Endodermal cell (in vitro differentiated cells): ENCODE measurements around the gene HS6ST2. TPM values are rescaled to one million over a fixed set of nuclear protein-coding genes. Genes with fewer than 3 reads are reported as not detected.

Experiments used
- DNase-seq: peaks from one replicate; pipeline ENCODE4 v3.0.0-alpha.2; 2017
- H3K27ac ChIP-seq: 2 replicates; pipeline ENCODE4 v1.5.1; 2013; ENCODE audit warnings: mild to moderate bottlenecking, low read depth, low read length, moderate library complexity
- H3K27me3 ChIP-seq: 2 replicates; pipeline ENCODE4 v1.6.1; 2013; ENCODE audit warnings: mild to moderate bottlenecking, low read length, moderate library complexity; ENCODE audit not compliant: insufficient read depth, control insufficient read depth, poor library complexity, severe bottlenecking
- H3K36me3 ChIP-seq: 2 replicates; pipeline ENCODE4 v1.7.0; 2013; ENCODE audit warnings: mild to moderate bottlenecking, low read length, moderate library complexity; ENCODE audit not compliant: control insufficient read depth, insufficient read depth
- H3K4me1 ChIP-seq: one replicate; pipeline ENCODE4 v1.7.0; 2013; ENCODE audit warnings: low read length; ENCODE audit not compliant: control insufficient read depth, insufficient read depth
- H3K4me3 ChIP-seq: 2 replicates; pipeline ENCODE4 v1.5.1; 2013; ENCODE audit warnings: mild to moderate bottlenecking, low read length, moderate library complexity
- H3K9ac ChIP-seq: 2 replicates; pipeline ENCODE4 v1.6.1; 2013; ENCODE audit warnings: mild to moderate bottlenecking, low read length, moderate library complexity; ENCODE audit not compliant: poor library complexity, severe bottlenecking; ENCODE audit errors: extremely low read depth
- H3K9me3 ChIP-seq: 2 replicates; pipeline ENCODE4 v1.6.1; 2013; ENCODE audit warnings: mild to moderate bottlenecking, low read length, moderate library complexity; ENCODE audit not compliant: control insufficient read depth
- H3K27ac Mint-ChIP-seq: 2 replicates; pipeline ENCODE4 v1.8.0; 2020; ENCODE audit warnings: mixed read lengths
- H3K27me3 Mint-ChIP-seq: 2 replicates; pipeline ENCODE4 v1.8.0; 2021; ENCODE audit warnings: mild to moderate bottlenecking, mixed read lengths; ENCODE audit not compliant: insufficient read depth
- H3K36me3 Mint-ChIP-seq: 2 replicates; pipeline ENCODE4 v1.8.0; 2020; ENCODE audit warnings: low read depth, mixed read lengths
- H3K4me1 Mint-ChIP-seq: 2 replicates; pipeline ENCODE4 v1.8.0; 2020; ENCODE audit warnings: mixed read lengths
- H3K4me3 Mint-ChIP-seq: 2 replicates; pipeline ENCODE4 v1.8.0; 2020; ENCODE audit warnings: mild to moderate bottlenecking, moderate library complexity, mixed read lengths
- H3K9me3 Mint-ChIP-seq: 2 replicates; pipeline ENCODE4 v1.8.0; 2020; ENCODE audit warnings: mild to moderate bottlenecking, mixed read lengths
- CTCF ChIP-seq: fragments of 200-600 bp; sonication (generic); conservative IDR thresholded peaks from 2 replicates; pipeline ENCODE4 v1.5.0; 2021; ENCODE audit warnings: antibody characterized with exemption, mild to moderate bottlenecking
- WGBS, 2 experiments: methylation state at CpG; one replicate each; pipeline versions ENCODE4 v1.1.5 to v1.1.7; 2013; ENCODE audit warnings: missing lambda C conversion rate in 2 of 2, mixed read lengths in 1 of 2; ENCODE audit not compliant: insufficient coverage in 1 of 2, insufficient read length in 1 of 2; 5-methylcytosine and 5-hydroxymethylcytosine counted together
- total RNA-seq, 2 donors: library from RNA; stranded (reverse); fragmentation: NEBNext Ultra II Directional in 1 of 2; extraction: Animal tissue kit (Norgen Biotek cat#: 25700) in 1 of 2; gene quantifications; 2 replicates in 1 of 2; 3 replicates in 1 of 2; pipeline ENCODE4 v1.2.1, GENCODE V29; 2021

HS6ST2 gene
- total RNA-seq, 2 donors from 2014 or later, result 4.1 to 19.4 TPM

GRCh38 chrX:132710656-132711155 is 247.7 kb downstream of the HS6ST2 start:
- Mint-ChIP-seq H3K27ac (no peak overlapping the region), H3K27me3 (peaks cover 2% of the 10 kb centered on the region), H3K36me3 (no peaks in the 10 kb centered on the region), H3K9me3 (no peaks in the 10 kb centered on the region), H3K4me3 (no peak overlapping the region), H3K4me1 (peaks cover 24% of the 10 kb centered on the region)
- Histone ChIP-seq H3K36me3 (no peaks in the 10 kb centered on the region), H3K27me3 (no peaks in the 10 kb centered on the region), H3K4me1 (no peaks in the 10 kb centered on the region), H3K9me3 (no peaks in the 10 kb centered on the region), H3K9ac (no peak overlapping the region), H3K27ac (no peak overlapping the region), H3K4me3 (no peak overlapping the region)
- no peak for DNase-seq
- 94% methylated on average over 1 of the region's 1 CpG; no CpG with 5 or more reads in 1 of the 2 experiments for WGBS, 2 experiments
- TF ChIP-seq CTCF, result no peak

GRCh38 chrX:132708529-132708928 is 249.9 kb downstream of the HS6ST2 start:
- H3K4me3 Mint-ChIP-seq, result no peak overlapping the region
- Histone ChIP-seq H3K4me3 (no peak overlapping the region), H3K9ac (no peak overlapping the region), H3K4me1 (no peaks in the 10 kb centered on the region), H3K27ac (no peak overlapping the region), H3K9me3 (no peaks in the 10 kb centered on the region), H3K36me3 (no peaks in the 10 kb centered on the region), H3K27me3 (no peaks in the 10 kb centered on the region)
- no peak for TF ChIP-seq CTCF
- peaks cover 20% of the 10 kb centered on the region for H3K4me1 Mint-ChIP-seq
- H3K27me3 Mint-ChIP-seq, result no peaks in the 10 kb centered on the region
- H3K27ac Mint-ChIP-seq, result no peak overlapping the region
- H3K36me3 Mint-ChIP-seq, result no peaks in the 10 kb centered on the region
- no peaks in the 10 kb centered on the region for H3K9me3 Mint-ChIP-seq
- DNase-seq, result no peak

GRCh38 chrX:132704769-132705168 is 253.7 kb downstream of the HS6ST2 start:
- DNase-seq, result no peak
- H3K9me3 ChIP-seq, result no peaks in the 10 kb centered on the region
- no peak overlapping the region for H3K4me3 Mint-ChIP-seq
- peak overlapping the region; percentile 49 for H3K27ac ChIP-seq
- H3K27me3 Mint-ChIP-seq, result peaks cover 15% of the 10 kb centered on the region
- no peaks in the 10 kb centered on the region for H3K9me3 Mint-ChIP-seq
- no peak overlapping the region for H3K9ac ChIP-seq
- no peaks in the 10 kb centered on the region for H3K36me3 ChIP-seq
- H3K36me3 Mint-ChIP-seq, result no peaks in the 10 kb centered on the region
- no peak overlapping the region for H3K27ac Mint-ChIP-seq
- no peaks in the 10 kb centered on the region for H3K27me3 ChIP-seq
- no peak for TF ChIP-seq CTCF
- no peaks in the 10 kb centered on the region for H3K4me1 ChIP-seq
- 75% methylated on average over 2 of the region's 2 CpGs; no CpG with 5 or more reads in 1 of the 2 experiments for WGBS, 2 experiments
- no peak overlapping the region for H3K4me3 ChIP-seq
- peaks cover 11% of the 10 kb centered on the region for H3K4me1 Mint-ChIP-seq
